Spleen (tissue), 11 donors: ENCODE data around the gene HBM. TPM values are rescaled to one million over a fixed set of nuclear protein-coding genes. Genes with fewer than 3 reads are reported as not detected.
"Not testable (repeated sequence)": the region's sequence is repeated elsewhere in the genome, so short reads cannot be mapped to it uniquely, and the experiment has no call there.

Experiments used
- DNase-seq: peaks from one replicate; pipeline ENCODE4 v3.0.0-alpha.2; 2020
- H3K27ac ChIP-seq, 8 donors: fragments of 200-600 bp; sonication (generic) in 7 of 8; 1 replicate in 4 of 8; 2 replicates in 4 of 8; pipeline versions ENCODE4 v1.5.0 to v1.8.0; 2016 to 2021; ENCODE audit warnings: inconsistent platforms in 4 of 8, mild to moderate bottlenecking in 4 of 8, moderate library complexity in 1 of 8
- H3K27me3 ChIP-seq, 7 donors: fragments of 200-600 bp; sonication (generic) in 6 of 7; replicated peaks in 1 of 7; 1 replicate in 4 of 7; 2 replicates in 3 of 7; pipeline versions ENCODE4 v1.5.0 to v1.8.0; 2016 to 2021; ENCODE audit warnings: inconsistent platforms in 3 of 7, mild to moderate bottlenecking in 1 of 7
- H3K36me3 ChIP-seq, 6 donors: fragments of 200-600 bp; sonication (generic) in 5 of 6; 1 replicate in 4 of 6; 2 replicates in 2 of 6; pipeline versions ENCODE4 v1.5.0 to v1.8.0; 2016 to 2021; ENCODE audit warnings: inconsistent platforms in 2 of 6
- H3K4me1 ChIP-seq, 6 donors: fragments of 200-600 bp; sonication (generic) in 5 of 6; 1 replicate in 3 of 6; 2 replicates in 3 of 6; pipeline versions ENCODE4 v1.5.0 to v1.8.0; 2016 to 2021; ENCODE audit warnings: inconsistent platforms in 3 of 6
- H3K4me3 ChIP-seq, 8 donors: fragments of 200-600 bp; sonication (generic) in 7 of 8; 1 replicate in 4 of 8; 2 replicates in 4 of 8; pipeline versions ENCODE4 v1.5.0 to v1.8.0; 2016 to 2021; ENCODE audit warnings: inconsistent platforms in 4 of 8, mild to moderate bottlenecking in 4 of 8, moderate library complexity in 2 of 8
- H3K9me3 ChIP-seq, 8 donors: fragments of 200-600 bp; sonication (generic) in 7 of 8; 1 replicate in 4 of 8; 2 replicates in 4 of 8; pipeline versions ENCODE4 v1.5.0 to v1.8.0; 2016 to 2021; ENCODE audit warnings: inconsistent platforms in 4 of 8
- CTCF ChIP-seq, 11 experiments: fragments of 200-600 bp in 7 of 11; fragments of 450-650 bp in 4 of 11; sonication (generic) in 4 of 11; IDR thresholded peaks in 8 of 11; conservative IDR thresholded peaks in 3 of 11; 1 replicate in 7 of 11; 2 replicates in 4 of 11; pipeline versions ENCODE4 v1.4.0 to v1.8.0; 2016 to 2021; ENCODE audit warnings: antibody characterized with exemption in 11 of 11, inconsistent platforms in 4 of 11, mild to moderate bottlenecking in 1 of 11
- POLR2A ChIP-seq, 3 donors: fragments of 450-650 bp; IDR thresholded peaks; one replicate each; pipeline ENCODE4 v1.5.1; 2017; ENCODE audit warnings: antibody characterized with exemption in 3 of 3, mild to moderate bottlenecking in 1 of 3
- POLR2AphosphoS5 ChIP-seq, 3 donors: sonication (generic); formaldehyde crosslinking; IDR thresholded peaks; one replicate each; pipeline ENCODE4 v1.5.1; 2017; ENCODE audit warnings: antibody characterized with exemption in 3 of 3
- WGBS, 5 donors: extraction: QIAGEN DNeasy Blood & Tissue Kit in 3 of 5; methylation state at CpG; one replicate each; pipeline versions ENCODE4 v1.1.5 to v1.1.7; 2013 to 2018; 5-methylcytosine and 5-hydroxymethylcytosine counted together
- intact Hi-C: fragments of 100-400 bp; cut with DNase I; formaldehyde crosslinking; loops from one replicate; pipeline ENCODE4 v1.15.0; 2023; ENCODE audit warnings: low total_unique reads
- polyA plus RNA-seq, 3 donors: library from polyadenylated mRNA; stranded (reverse); fragments of 200-250 nt; gene quantifications; one replicate each; pipeline ENCODE4 v1.2.1, GENCODE V29; 2013
- total RNA-seq, 7 donors: library from RNA; depleted of rRNA in 3 of 7; stranded (reverse); fragments of >200 nt in 3 of 7; fragmentation: NEBNext Ultra II Directional in 4 of 7; extraction: Animal tissue kit (Norgen Biotek cat#: 25700) in 4 of 7; gene quantifications; one replicate each; pipeline versions ENCODE4 v1.1.0 to v1.2.1, GENCODE V29; 2016 to 2021
- donor health status: healthy with polysubstance abuse.
- donor health status: DM: no; HTN: no; CAD: no; lungs with moderate emphysema.
- donor health status: DM: no; HTN: no; CAD: no.
- donor health status: Bipolar disorder and iron deficiency.
- donor health status: healthy.
- donor health status: DM: no; HTN: no; CAD: no.
- donor health status: DM: yes; HTN: yes; CAD: no.

Gene HBM
- total and polyA plus RNA-seq, 10 donors: 0.20 to 96.6 (median 2.9) TPM; not detected in 1

- no peaks in the 10 kb centered on the region for H3K9me3 ChIP-seq
- H3K27me3 ChIP-seq: peaks cover 0 to 77% (median 65%) of the 10 kb centered on the region in 7 donors
- TF ChIP-seq POLR2A (IDR thresholded peaks at IDR 0.05) (no peak), POLR2AphosphoS5 (IDR thresholded peaks at IDR 0.05) (no peak), CTCF (IDR thresholded peaks at IDR 0.05 in 8 of 11, conservative IDR thresholded peaks at IDR 0.05 in 3 of 11) (no peak)
- no peak overlapping the region for H3K27ac ChIP-seq
- intact Hi-C loops: no loop called here
- no peak overlapping the region for H3K4me3 ChIP-seq
- H3K36me3 ChIP-seq: no peaks in the 10 kb centered on the region
- WGBS, 5 donors: 56 to 76% (median 67%) methylated on average over 6 of the region's 6 CpGs
- no peak for DNase-seq
- H3K4me1 ChIP-seq: peaks cover 13 to 27% (median 21%) of the 10 kb centered on the region in 6 donors
Observed at GRCh38 chr16:168424-168823, 2.6 kb downstream of the HBM start.

GRCh38 chr16:169014-169413 lies 3.2 kb downstream of the HBM start:
- DNase-seq: no peak
- H3K27me3 ChIP-seq: peaks cover 0 to 83% (median 65%) of the 10 kb centered on the region in 7 donors
- no peaks in the 10 kb centered on the region for H3K36me3 ChIP-seq
- intact Hi-C loops: no loop called here
- no peaks in the 10 kb centered on the region for H3K9me3 ChIP-seq
- TF ChIP-seq CTCF (IDR thresholded peaks at IDR 0.05 in 8 of 11, conservative IDR thresholded peaks at IDR 0.05 in 3 of 11) (no peak), POLR2A (IDR thresholded peaks at IDR 0.05) (no peak), POLR2AphosphoS5 (IDR thresholded peaks at IDR 0.05) (no peak)
- H3K4me3 ChIP-seq: no peak overlapping the region
- H3K4me1 ChIP-seq: peaks cover 13 to 28% (median 21%) of the 10 kb centered on the region in 6 donors
- 36 to 51% (median 46%) methylated on average over 3 of the region's 3 CpGs for WGBS, 5 donors
- H3K27ac ChIP-seq: no peak overlapping the region

GRCh38 chr16:170088-170507 lies 4.3 kb downstream of the HBM start:
- intact Hi-C loops, H3K9me3 ChIP-seq, H3K27ac ChIP-seq, H3K36me3 ChIP-seq, DNase-seq, H3K4me3 ChIP-seq: not testable (repeated sequence)
- Histone ChIP-seq H3K27me3 (peaks cover 0 to 91% (median 71%) of the 10 kb centered on the region in 7 donors), H3K4me1 (peaks cover 12 to 34% (median 19%) of the 10 kb centered on the region in 6 donors)
- 4 to 9% (median 5%) methylated on average over 5 of the region's 5 CpGs for WGBS, 5 donors

GRCh38 chr16:170788-171187 lies 5.0 kb downstream of the HBM start:
- TF ChIP-seq POLR2A (IDR thresholded peaks at IDR 0.05) (no peak), CTCF (IDR thresholded peaks at IDR 0.05 in 8 of 11, conservative IDR thresholded peaks at IDR 0.05 in 3 of 11) (no peak), POLR2AphosphoS5 (IDR thresholded peaks at IDR 0.05) (no peak)
- H3K9me3 ChIP-seq: no peaks in the 10 kb centered on the region
- no peaks in the 10 kb centered on the region for H3K36me3 ChIP-seq
- no peak for DNase-seq
- 31 to 97% (median 51%) methylated on average over 1 of the region's 1 CpG for WGBS, 5 donors
- H3K4me3 ChIP-seq: no peak overlapping the region
- no peak overlapping the region for H3K27ac ChIP-seq
- peaks cover 0 to 91% (median 70%) of the 10 kb centered on the region in 7 donors for H3K27me3 ChIP-seq
- intact Hi-C loops: no loop called here
- H3K4me1 ChIP-seq: peaks cover 7 to 33% (median 12%) of the 10 kb centered on the region in 6 donors

GRCh38 chr16:172374-172941 lies 6.7 kb downstream of the HBM start, which contains the start of gene HBA2:
TSS of gene HBA2 (plus strand) at chr16:172876. CDS start at chr16:172913, 37 bp downstream.
- H3K36me3 ChIP-seq, H3K9me3 ChIP-seq, H3K27ac ChIP-seq, H3K4me3 ChIP-seq, DNase-seq, intact Hi-C loops: not testable (repeated sequence)
- peaks cover 0 to 27% (median 3%) of the 10 kb centered on the region in 6 donors for H3K4me1 ChIP-seq
- peaks cover 2 to 88% (median 58%) of the 10 kb centered on the region in 7 donors for H3K27me3 ChIP-seq
- no CpG with 5 or more reads among the region's 74 CpGs for WGBS, 5 donors

- H3K27me3 ChIP-seq: peaks cover 5 to 88% (median 58%) of the 10 kb centered on the region in 7 donors
Observed at GRCh38 chr16:173211-173854, 7.6 kb downstream of the HBM start.

GRCh38 chr16:173928-174769 lies 8.4 kb downstream of the HBM start:
- DNase-seq, H3K27ac ChIP-seq, intact Hi-C loops, H3K36me3 ChIP-seq, H3K9me3 ChIP-seq, H3K4me3 ChIP-seq: not testable (repeated sequence)
- H3K27me3 ChIP-seq: peaks cover 7 to 88% (median 58%) of the 10 kb centered on the region in 7 donors
- WGBS, 5 donors: 7 to 24% (median 16%) methylated on average over 4 to 8 of the region's 13 CpGs
- H3K4me1 ChIP-seq: peaks cover 0 to 31% (median 3%) of the 10 kb centered on the region in 6 donors

More at GRCh38 chr16:173211-173854, 7.6 kb downstream of the HBM start:
- H3K4me1 ChIP-seq: peaks cover 0 to 31% (median 3%) of the 10 kb centered on the region in 6 donors
- H3K4me3 ChIP-seq, H3K9me3 ChIP-seq, intact Hi-C loops, H3K36me3 ChIP-seq, H3K27ac ChIP-seq, DNase-seq: not testable (repeated sequence)
- 7 to 14% (median 9%) methylated on average over 18 to 30 of the region's 44 CpGs for WGBS, 5 donors
